Caco-2 (cell line): ENCODE data around the gene NPIPB2. TPM values are rescaled to one million over a fixed set of nuclear protein-coding genes. Genes with fewer than 3 reads are reported as not detected.

Experiments
- BruUV-seq: library from RNA; stranded (reverse); fragments of 400-500 nt; replicated peaks from 2 replicates; lab custom pipeline; 2021; lab: Mats Ljungman, UMichigan
- CTCF ChIA-PET: fragments of 300-600 bp; sonication (Branson Sonifier 250); formaldehyde crosslinking; loops from one replicate; lab custom pipeline; 2022; ENCODE audit warnings: antibody characterized with exemption; lab: Charles Lee
- POLR2A ChIA-PET: fragments of 300-600 bp; sonication (Branson Sonifier 250); formaldehyde crosslinking; loops from one replicate; lab custom pipeline; 2022; ENCODE audit warnings: antibody characterized with exemption; lab: Charles Lee
- DNase-seq, 2 experiments: peaks; one replicate each; pipeline versions ENCODE4 v3.0.0 to v3.0.0-alpha.2; 2020 to 2022
- H3K27me3 ChIP-seq: replicated peaks from 2 replicates; pipeline ENCODE4 v1.6.0; 2011; ENCODE audit warnings: low read length; ENCODE audit not compliant: control insufficient read depth, insufficient read depth
- H3K36me3 ChIP-seq: 2 replicates; pipeline ENCODE4 v1.5.1; 2011; ENCODE audit warnings: low read length; ENCODE audit not compliant: control insufficient read depth, insufficient read depth
- H3K4me1 ChIP-seq: fragments of 250-450 bp; sonication (Bioruptor Pico); 2 replicates; pipeline ENCODE4 v1.5.1; 2020; ENCODE audit warnings: mild to moderate bottlenecking
- H3K4me3 ChIP-seq: 2 replicates; pipeline ENCODE4 v1.5.1; 2011; ENCODE audit warnings: low read depth, mild to moderate bottlenecking, control low read depth, low read length
- H3K9me3 ChIP-seq: fragments of 250-450 bp; sonication (Bioruptor Pico); 2 replicates; pipeline ENCODE4 v1.5.1; 2020; ENCODE audit warnings: mild to moderate bottlenecking, moderate library complexity
- H3K27ac Mint-ChIP-seq: one replicate; pipeline ENCODE4 v1.8.0; 2022; ENCODE audit warnings: mixed read lengths; ENCODE audit not compliant: unreplicated experiment
- H3K27me3 Mint-ChIP-seq: one replicate; pipeline ENCODE4 v1.8.0; 2022; ENCODE audit warnings: mixed read lengths; ENCODE audit not compliant: insufficient read depth, unreplicated experiment
- H3K36me3 Mint-ChIP-seq: one replicate; pipeline ENCODE4 v1.8.0; 2022; ENCODE audit warnings: mild to moderate bottlenecking, mixed read lengths; ENCODE audit not compliant: insufficient read depth, unreplicated experiment
- H3K4me1 Mint-ChIP-seq: one replicate; pipeline ENCODE4 v1.8.0; 2022; ENCODE audit warnings: low read depth, mixed read lengths; ENCODE audit not compliant: unreplicated experiment
- H3K4me3 Mint-ChIP-seq: one replicate; pipeline ENCODE4 v1.8.0; 2022; ENCODE audit warnings: mild to moderate bottlenecking, moderate library complexity, mixed read lengths; ENCODE audit not compliant: unreplicated experiment
- H3K9me3 Mint-ChIP-seq: one replicate; pipeline ENCODE4 v1.8.0; 2022; ENCODE audit warnings: mixed read lengths; ENCODE audit not compliant: unreplicated experiment
- intact Hi-C: fragments of 100-400 bp; cut with micrococcal nuclease; formaldehyde crosslinking; loops from one replicate; pipeline ENCODE4 v1.10.0; 2022; ENCODE audit not compliant: unreplicated experiment
- total RNA-seq: library from RNA; stranded (reverse); gene quantifications from 2 replicates; pipeline ENCODE4 v1.2.3, GENCODE V29; 2022
- TF ChIP-seq, protein P1 (sequence below), 2 experiments: fragments of 200-600 bp in 1 of 2; IDR thresholded peaks; 1 replicate in 1 of 2; 2 replicates in 1 of 2; pipeline versions ENCODE4 v1.5.1 to v1.8.0; 2011 to 2022; ENCODE audit warnings: antibody characterized with exemption in 1 of 2, control low read depth in 1 of 2, inconsistent platforms in 1 of 2, low read depth in 1 of 2, low read length in 1 of 2, mild to moderate bottlenecking in 1 of 2, moderate library complexity in 1 of 2; ENCODE audit not compliant: insufficient read depth in 1 of 2, severe bottlenecking in 1 of 2, unreplicated experiment in 1 of 2

The NPIPB2 gene
- total RNA-seq, 1 experiment from 2014 or later = 6.8 TPM

DNA sequence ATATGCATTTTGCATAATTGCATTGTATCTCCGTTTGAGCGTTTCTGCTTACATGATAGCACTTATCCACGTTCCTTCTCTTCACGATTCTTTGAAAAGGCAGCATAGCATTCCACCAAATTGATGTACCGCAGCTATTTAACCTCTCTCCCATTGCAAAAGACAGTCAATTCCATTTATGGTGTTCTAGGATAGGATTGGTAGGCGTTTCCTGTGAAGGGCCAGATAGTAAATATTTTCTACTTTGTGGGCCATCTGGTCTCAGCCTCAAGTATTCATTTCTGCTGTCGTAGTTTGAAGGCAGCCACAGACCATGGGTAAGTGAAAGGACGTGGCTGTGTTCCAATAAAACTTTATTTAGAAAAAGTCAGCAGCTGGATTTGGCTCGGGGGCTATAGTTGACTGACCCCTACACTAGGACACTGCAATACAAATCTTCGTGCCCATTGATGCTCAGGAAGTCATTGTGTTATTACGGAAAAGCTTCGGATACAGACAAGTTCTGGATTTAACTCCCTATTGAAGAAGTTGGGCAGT is 44.7 kb upstream of the NPIPB2 start:
- BruUV-seq = no TSS peak
- H3K27me3 ChIP-seq = no peaks in the 10 kb centered on the region
- ChIA-PET CTCF (no interaction called here), POLR2A (no interaction called here)
- Mint-ChIP-seq H3K4me1 (no peaks in the 10 kb centered on the region), H3K27ac (no peak overlapping the region), H3K27me3 (no peaks in the 10 kb centered on the region), H3K9me3 (no peaks in the 10 kb centered on the region), H3K4me3 (no peak overlapping the region), H3K36me3 (no peaks in the 10 kb centered on the region)
- H3K4me1 ChIP-seq = no peaks in the 10 kb centered on the region
- intact Hi-C loops = no loop called here
- no peak overlapping the region for H3K4me3 ChIP-seq
- H3K36me3 ChIP-seq = no peaks in the 10 kb centered on the region
- DNase-seq = no peak
- H3K9me3 ChIP-seq = no peaks in the 10 kb centered on the region
- TF ChIP-seq, protein P1, sequence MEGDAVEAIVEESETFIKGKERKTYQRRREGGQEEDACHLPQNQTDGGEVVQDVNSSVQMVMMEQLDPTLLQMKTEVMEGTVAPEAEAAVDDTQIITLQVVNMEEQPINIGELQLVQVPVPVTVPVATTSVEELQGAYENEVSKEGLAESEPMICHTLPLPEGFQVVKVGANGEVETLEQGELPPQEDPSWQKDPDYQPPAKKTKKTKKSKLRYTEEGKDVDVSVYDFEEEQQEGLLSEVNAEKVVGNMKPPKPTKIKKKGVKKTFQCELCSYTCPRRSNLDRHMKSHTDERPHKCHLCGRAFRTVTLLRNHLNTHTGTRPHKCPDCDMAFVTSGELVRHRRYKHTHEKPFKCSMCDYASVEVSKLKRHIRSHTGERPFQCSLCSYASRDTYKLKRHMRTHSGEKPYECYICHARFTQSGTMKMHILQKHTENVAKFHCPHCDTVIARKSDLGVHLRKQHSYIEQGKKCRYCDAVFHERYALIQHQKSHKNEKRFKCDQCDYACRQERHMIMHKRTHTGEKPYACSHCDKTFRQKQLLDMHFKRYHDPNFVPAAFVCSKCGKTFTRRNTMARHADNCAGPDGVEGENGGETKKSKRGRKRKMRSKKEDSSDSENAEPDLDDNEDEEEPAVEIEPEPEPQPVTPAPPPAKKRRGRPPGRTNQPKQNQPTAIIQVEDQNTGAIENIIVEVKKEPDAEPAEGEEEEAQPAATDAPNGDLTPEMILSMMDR (IDR thresholded peaks at IDR 0.05; ENCODE audit: insufficient read depth in 1 of 2, low read depth in 1 of 2, low read length in 1 of 2, severe bottlenecking in 1 of 2, unreplicated experiment in 1 of 2) = no peak

DNA sequence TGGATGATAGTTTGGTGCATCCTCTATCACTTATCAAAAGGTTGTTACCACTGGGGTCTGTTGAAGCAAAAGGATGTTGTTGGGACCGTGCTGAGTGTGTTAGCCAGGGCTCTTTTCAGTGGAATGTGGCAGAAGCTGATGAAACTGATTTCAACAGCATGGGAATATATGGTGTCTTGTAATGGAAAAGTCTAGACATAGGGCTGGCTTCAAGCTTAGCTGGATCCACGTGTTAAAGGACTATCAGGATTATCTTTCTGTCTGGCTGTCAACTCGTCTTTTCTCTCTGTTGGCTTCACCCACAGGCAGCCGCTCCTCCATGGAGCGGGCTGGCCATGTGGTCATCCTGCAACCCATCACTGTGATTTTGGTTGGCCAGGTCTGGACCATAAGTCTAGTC is 43.4 kb upstream of the NPIPB2 start:
- Histone ChIP-seq H3K27me3 (no peaks in the 10 kb centered on the region), H3K9me3 (no peaks in the 10 kb centered on the region), H3K4me1 (no peaks in the 10 kb centered on the region), H3K4me3 (no peak overlapping the region), H3K36me3 (no peaks in the 10 kb centered on the region)
- BruUV-seq = no TSS peak
- no peaks in the 10 kb centered on the region for H3K9me3 Mint-ChIP-seq
- no peak overlapping the region for H3K27ac Mint-ChIP-seq
- no peak overlapping the region for H3K4me3 Mint-ChIP-seq
- ChIA-PET POLR2A (no interaction called here), CTCF (no interaction called here)
- TF ChIP-seq, protein P1 (IDR thresholded peaks at IDR 0.05; ENCODE audit: insufficient read depth in 1 of 2, low read depth in 1 of 2, low read length in 1 of 2, severe bottlenecking in 1 of 2, unreplicated experiment in 1 of 2) = no peak
- no peaks in the 10 kb centered on the region for H3K27me3 Mint-ChIP-seq
- no peaks in the 10 kb centered on the region for H3K36me3 Mint-ChIP-seq
- no peaks in the 10 kb centered on the region for H3K4me1 Mint-ChIP-seq
- DNase-seq = no peak
- intact Hi-C loops = no loop called here

- no peaks in the 10 kb centered on the region for H3K36me3 ChIP-seq
- ChIA-PET CTCF (no interaction called here), POLR2A (no interaction called here)
- TF ChIP-seq, protein P1 (IDR thresholded peaks at IDR 0.05; ENCODE audit: insufficient read depth in 1 of 2, low read depth in 1 of 2, low read length in 1 of 2, severe bottlenecking in 1 of 2, unreplicated experiment in 1 of 2) = no peak
- peaks cover 16% of the 10 kb centered on the region for H3K4me1 Mint-ChIP-seq
- no peak overlapping the region for H3K4me3 Mint-ChIP-seq
- no peak for DNase-seq
- no peaks in the 10 kb centered on the region for H3K9me3 Mint-ChIP-seq
- H3K27me3 Mint-ChIP-seq = no peaks in the 10 kb centered on the region
- no peaks in the 10 kb centered on the region for H3K36me3 Mint-ChIP-seq
- H3K27me3 ChIP-seq = no peaks in the 10 kb centered on the region
- no peaks in the 10 kb centered on the region for H3K4me1 ChIP-seq
- BruUV-seq = no TSS peak
- no peak overlapping the region for H3K4me3 ChIP-seq
- H3K27ac Mint-ChIP-seq = no peak overlapping the region
- intact Hi-C loops = no loop called here
- no peaks in the 10 kb centered on the region for H3K9me3 ChIP-seq
These were observed 38.4 kb upstream of the NPIPB2 start for GRCh38 chr16:11980136-11980844.
